IPS-18a (cell line): Measurements from ENCODE around the gene AKR7A2.
A peak's percentile ranks its signal among the peaks of the same experiment; 100 is the strongest.
"Not testable (repeated sequence)": the region's sequence is repeated elsewhere in the genome, so short reads cannot be mapped to it uniquely, and the experiment has no call there.

Experiments
- H3K27ac ChIP-seq: one replicate; pipeline ENCODE4 v1.5.1; 2013; ENCODE audit warnings: low read length
- H3K27me3 ChIP-seq: one replicate; pipeline ENCODE4 v1.6.1; 2013; ENCODE audit warnings: mild to moderate bottlenecking, low read length; ENCODE audit not compliant: control insufficient read depth, insufficient read depth
- H3K36me3 ChIP-seq: one replicate; pipeline ENCODE4 v1.6.1; 2013; ENCODE audit warnings: low read depth, low read length; ENCODE audit not compliant: control insufficient read depth
- H3K4me1 ChIP-seq: one replicate; pipeline ENCODE4 v1.6.1; 2013; ENCODE audit warnings: low read depth, low read length; ENCODE audit not compliant: control insufficient read depth
- H3K4me3 ChIP-seq: one replicate; pipeline ENCODE4 v1.5.1; 2013; ENCODE audit warnings: low read length
- H3K9ac ChIP-seq: one replicate; pipeline ENCODE4 v1.6.1; 2013; ENCODE audit warnings: mild to moderate bottlenecking, low read length, moderate library complexity
- H3K9me3 ChIP-seq: one replicate; pipeline ENCODE4 v1.6.1; 2013; ENCODE audit warnings: low read depth, low read length; ENCODE audit not compliant: control insufficient read depth

AKR7A2 gene

GRCh38 chr1:19310061-19310460 is 1.9 kb downstream of the AKR7A2 start:
- Histone ChIP-seq H3K9ac (no peak overlapping the region), H3K4me1 (peaks cover 3% of the 10 kb centered on the region), H3K27me3 (peaks cover 11% of the 10 kb centered on the region), H3K27ac (no peak overlapping the region), H3K36me3 (peaks cover 35% of the 10 kb centered on the region), H3K9me3 (no peaks in the 10 kb centered on the region), H3K4me3 (no peak overlapping the region)

GRCh38 chr1:19309123-19309813 is 2.7 kb downstream of the AKR7A2 start:
- Histone ChIP-seq H3K9ac (no peak overlapping the region), H3K27ac (no peak overlapping the region), H3K4me1 (peaks cover 3% of the 10 kb centered on the region), H3K27me3 (peaks cover 11% of the 10 kb centered on the region), H3K36me3 (peaks cover 41% of the 10 kb centered on the region), H3K4me3 (no peak overlapping the region), H3K9me3 (no peaks in the 10 kb centered on the region)

DNA sequence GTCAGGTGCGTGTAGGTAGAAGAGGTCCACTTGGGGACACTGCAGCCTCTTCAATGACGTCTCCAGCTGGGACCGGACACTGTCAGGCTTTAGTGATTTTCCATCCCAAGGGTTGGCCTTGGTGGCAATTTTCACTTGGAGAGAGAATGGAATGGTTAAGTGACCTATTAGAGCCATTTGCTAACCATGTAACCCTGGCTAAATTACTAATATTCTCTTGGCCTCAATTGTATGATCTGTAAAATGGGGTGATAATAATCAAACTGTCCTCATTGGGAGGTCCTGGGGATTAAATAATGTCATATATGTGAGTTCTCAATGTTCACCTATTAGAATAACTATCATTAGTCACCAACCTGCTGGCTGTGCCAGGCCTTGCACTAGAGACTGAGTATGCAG is 3.4 kb downstream of the AKR7A2 start:
- Histone ChIP-seq H3K9me3 (no peaks in the 10 kb centered on the region), H3K27ac (no peak overlapping the region), H3K4me1 (peaks cover 3% of the 10 kb centered on the region), H3K4me3 (no peak overlapping the region), H3K36me3 (peaks cover 44% of the 10 kb centered on the region), H3K27me3 (peaks cover 11% of the 10 kb centered on the region), H3K9ac (no peak overlapping the region)

DNA sequence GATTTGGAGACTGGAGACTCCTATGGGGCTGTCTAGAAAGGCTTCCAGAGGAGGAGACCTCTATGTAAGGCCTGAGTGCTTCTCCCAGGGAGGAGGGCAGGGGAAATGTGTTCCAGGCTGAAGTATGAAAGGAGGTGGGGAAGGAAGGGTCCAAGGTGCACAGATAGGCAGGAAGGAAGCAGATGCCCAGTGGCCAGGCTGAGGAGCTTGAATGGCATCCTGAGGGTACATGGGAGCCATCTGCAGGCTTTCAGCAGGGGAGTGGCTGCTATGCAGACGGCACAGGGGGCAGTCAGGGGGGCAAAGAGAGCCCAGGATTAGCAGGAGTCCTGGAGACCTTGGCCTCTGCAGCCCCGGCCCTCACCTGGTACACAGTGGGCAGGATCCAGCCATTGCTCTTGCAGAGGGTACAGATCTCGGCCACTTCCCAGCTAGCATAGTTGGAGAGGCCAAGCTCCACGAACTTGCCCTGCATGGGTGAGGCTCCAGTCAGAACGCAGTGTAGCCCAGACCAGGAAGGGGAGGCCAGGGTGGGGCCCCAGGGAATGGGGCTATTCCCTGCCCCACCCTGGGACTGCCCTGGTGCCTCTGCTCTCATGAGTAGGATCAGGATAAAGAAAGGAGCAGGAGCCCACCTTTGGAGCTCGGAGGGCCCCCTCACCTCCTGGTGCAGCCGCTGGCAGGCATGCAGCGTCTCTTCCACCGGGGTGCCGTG is 4.0 kb downstream of the AKR7A2 start:
- Histone ChIP-seq H3K9me3 (no peaks in the 10 kb centered on the region), H3K27ac (no peak overlapping the region), H3K4me3 (no peak overlapping the region), H3K36me3 (peaks cover 48% of the 10 kb centered on the region), H3K9ac (no peak overlapping the region), H3K27me3 (peaks cover 11% of the 10 kb centered on the region), H3K4me1 (peaks cover 3% of the 10 kb centered on the region)

DNA sequence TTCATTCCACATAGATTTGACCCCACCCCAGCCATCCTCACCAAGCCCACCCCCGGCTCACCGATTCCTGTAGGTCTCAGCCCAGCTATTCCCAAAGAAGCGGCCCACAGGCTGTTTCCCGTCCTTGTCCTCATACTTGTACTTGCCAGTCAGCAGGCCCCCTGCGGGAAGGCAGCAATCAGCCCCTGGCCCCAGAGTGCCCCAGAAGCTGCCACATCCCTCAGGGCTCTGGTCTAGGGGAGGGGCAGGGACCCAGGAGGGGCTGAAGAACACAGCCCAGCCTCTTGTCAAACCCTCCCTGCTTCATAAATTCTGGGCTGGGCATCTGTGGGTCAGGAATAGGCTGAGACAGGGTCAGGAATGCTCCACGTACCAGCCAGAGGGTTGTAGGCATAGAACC is 5.0 kb downstream of the AKR7A2 start:
- no peak overlapping the region for H3K27ac ChIP-seq
- H3K4me3 ChIP-seq = no peak overlapping the region
- peaks cover 11% of the 10 kb centered on the region for H3K27me3 ChIP-seq
- H3K36me3 ChIP-seq = peaks cover 48% of the 10 kb centered on the region
- H3K9me3 ChIP-seq = no peaks in the 10 kb centered on the region
- H3K4me1 ChIP-seq = peaks cover 3% of the 10 kb centered on the region
- H3K9ac ChIP-seq = no peak overlapping the region

- Histone ChIP-seq H3K4me3 (no peak overlapping the region), H3K36me3 (peaks cover 48% of the 10 kb centered on the region), H3K27ac (no peak overlapping the region)
These were observed 6.1 kb downstream of the AKR7A2 start for GRCh38 chr1:19305880-19306279.

GRCh38 chr1:19304081-19304480 is 7.9 kb downstream of the AKR7A2 start:
- not testable (repeated sequence) for H3K9ac ChIP-seq, H3K4me1 ChIP-seq, H3K27me3 ChIP-seq, H3K4me3 ChIP-seq, H3K27ac ChIP-seq, H3K9me3 ChIP-seq
- H3K36me3 ChIP-seq = peaks cover 48% of the 10 kb centered on the region

More at GRCh38 chr1:19305880-19306279, 6.1 kb downstream of the AKR7A2 start:
- Histone ChIP-seq H3K9ac (no peak overlapping the region), H3K27me3 (peaks cover 4% of the 10 kb centered on the region), H3K4me1 (no peaks in the 10 kb centered on the region), H3K9me3 (no peaks in the 10 kb centered on the region)

- no peak overlapping the region for H3K4me3 ChIP-seq
- peaks cover 3% of the 10 kb centered on the region for H3K9me3 ChIP-seq
- H3K27me3 ChIP-seq = no peaks in the 10 kb centered on the region
- H3K36me3 ChIP-seq = peaks cover 17% of the 10 kb centered on the region
- H3K4me1 ChIP-seq = no peaks in the 10 kb centered on the region
- no peak overlapping the region for H3K9ac ChIP-seq
- H3K27ac ChIP-seq = no peak overlapping the region
These were observed 11.7 kb downstream of the AKR7A2 start for GRCh38 chr1:19300211-19300610.

- Histone ChIP-seq H3K9ac (no peak overlapping the region), H3K4me1 (no peaks in the 10 kb centered on the region), H3K9me3 (peaks cover 13% of the 10 kb centered on the region), H3K27ac (no peak overlapping the region), H3K36me3 (no peaks in the 10 kb centered on the region), H3K27me3 (peaks cover 7% of the 10 kb centered on the region), H3K4me3 (no peak overlapping the region)
These were observed 17.3 kb downstream of the AKR7A2 start for GRCh38 chr1:19294638-19295037.

- H3K27ac ChIP-seq = no peak overlapping the region
- no peaks in the 10 kb centered on the region for H3K36me3 ChIP-seq
- H3K9ac ChIP-seq = no peak overlapping the region
- no peaks in the 10 kb centered on the region for H3K4me1 ChIP-seq
- peaks cover 31% of the 10 kb centered on the region for H3K27me3 ChIP-seq
- peaks cover under 1% of the 10 kb centered on the region for H3K9me3 ChIP-seq
- peak overlapping the region; percentile 51 for H3K4me3 ChIP-seq
These were observed 22.7 kb downstream of the AKR7A2 start for GRCh38 chr1:19289244-19289643.

GRCh38 chr1:19288324-19289241 is 23.4 kb downstream of the AKR7A2 start, which contains the start of gene AKR7A3:
AKR7A3 (minus strand) TSS chr1:19288770; CDS start chr1:19288709, 61 bp downstream.
- Histone ChIP-seq H3K4me3 (peak within 1 kb of the TSS; percentile 51), H3K27me3 (peaks cover 31% of the 10 kb centered on the region)
- H3K27ac ChIP-seq, H3K9me3 ChIP-seq, H3K4me1 ChIP-seq, H3K36me3 ChIP-seq, H3K9ac ChIP-seq: not testable (repeated sequence)
